GM19395 (cell line): ENCODE results near the gene GSE1.
A peak's percentile ranks its signal among the peaks of the same experiment; 100 is the strongest.

Experiments used
- ATAC-seq: cut with Tn5 transposase; IDR thresholded peaks from one replicate; pipeline ENCODE4 v1.9.1; 2021; ENCODE audit warnings: mild to moderate bottlenecking, moderate library complexity; ENCODE audit not compliant: unreplicated experiment

The GSE1 gene

DNA sequence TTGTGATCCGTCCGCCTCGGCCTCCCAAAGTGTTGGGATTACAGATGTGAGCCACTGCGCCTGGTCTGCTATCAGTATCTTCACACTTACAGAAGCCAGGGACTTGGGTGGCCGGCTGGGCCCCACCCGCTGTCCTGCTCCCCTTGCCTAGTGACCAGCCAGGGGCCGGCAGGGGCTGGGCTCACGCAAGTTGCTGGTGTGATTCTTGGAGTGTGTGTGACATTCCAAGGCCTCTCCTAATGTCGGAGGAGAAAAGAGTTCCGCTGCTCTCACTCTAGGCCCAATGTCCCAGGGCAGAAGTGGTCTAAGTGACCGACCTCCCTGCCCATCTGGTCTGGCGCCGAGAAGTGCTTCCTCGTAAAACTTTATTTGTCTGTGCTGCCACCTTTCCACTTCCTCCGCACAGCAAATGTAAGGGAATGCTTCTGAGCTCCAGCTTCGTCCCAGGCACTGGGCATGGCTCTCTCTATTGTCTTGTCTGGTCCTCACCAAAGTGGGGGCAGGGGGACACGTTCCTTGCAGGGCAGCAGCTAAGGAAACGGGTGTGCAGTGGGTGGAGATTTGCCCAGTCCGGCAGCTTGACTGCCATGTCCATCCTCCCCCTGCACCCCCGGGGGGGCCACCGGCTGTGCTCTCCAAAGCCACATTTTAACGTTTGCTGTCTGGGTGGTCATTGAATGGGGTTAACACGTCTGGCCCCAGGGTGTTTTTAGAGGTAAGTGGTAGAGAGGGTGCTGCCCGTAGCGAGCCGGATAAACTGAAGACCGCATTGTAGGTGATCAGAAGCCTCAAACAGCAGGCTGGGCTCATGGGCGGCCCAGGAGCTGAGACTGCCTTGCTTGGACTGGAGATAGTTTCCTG lies 7.8 kb upstream of the GSE1 start:
- no peak for ATAC-seq

DNA sequence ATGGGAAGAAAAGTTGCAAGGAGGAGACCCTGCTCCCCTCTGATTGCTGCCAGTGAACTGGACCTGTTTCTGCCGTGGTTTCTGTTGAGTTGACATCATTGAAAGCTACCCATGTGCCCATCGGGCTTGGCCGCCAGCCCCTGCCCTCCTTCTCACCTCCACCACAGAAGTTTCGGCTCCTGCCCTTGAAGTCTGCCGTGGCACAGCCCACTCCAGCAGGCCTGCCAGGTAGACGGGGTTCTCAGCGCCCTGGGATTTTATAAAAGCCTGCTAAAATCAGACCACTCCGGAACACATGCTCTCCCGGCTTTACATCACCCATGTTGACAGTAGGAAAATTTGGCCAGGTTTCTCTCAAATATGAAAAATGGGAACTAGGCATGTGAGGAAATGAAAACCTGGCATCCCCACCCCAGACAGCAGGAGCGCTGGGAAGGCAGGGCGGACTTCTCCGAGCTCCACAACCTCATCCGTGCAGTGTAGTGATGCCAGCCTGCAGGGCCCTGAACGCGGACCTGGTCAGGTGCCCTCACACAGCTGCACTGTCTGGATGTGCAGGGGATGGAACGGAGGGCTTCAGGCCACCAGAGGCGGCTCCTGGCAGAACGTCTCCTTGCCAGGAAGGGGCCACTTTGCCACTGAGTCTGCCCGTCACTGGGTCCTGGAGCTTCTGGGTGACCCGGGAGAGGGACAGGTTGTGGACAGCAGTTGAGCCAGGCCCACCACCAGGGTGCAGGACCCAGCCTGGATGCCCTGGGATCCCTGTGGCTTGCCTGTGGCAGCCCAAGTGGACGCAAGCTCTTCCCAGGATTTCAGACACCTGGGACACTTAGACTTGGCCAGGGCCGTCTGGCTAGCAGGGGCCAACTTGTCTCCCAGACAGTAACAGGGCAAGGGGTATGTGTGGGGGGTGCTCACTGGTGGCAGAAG lies 6.9 kb upstream of the GSE1 start:
- ATAC-seq: no peak

DNA sequence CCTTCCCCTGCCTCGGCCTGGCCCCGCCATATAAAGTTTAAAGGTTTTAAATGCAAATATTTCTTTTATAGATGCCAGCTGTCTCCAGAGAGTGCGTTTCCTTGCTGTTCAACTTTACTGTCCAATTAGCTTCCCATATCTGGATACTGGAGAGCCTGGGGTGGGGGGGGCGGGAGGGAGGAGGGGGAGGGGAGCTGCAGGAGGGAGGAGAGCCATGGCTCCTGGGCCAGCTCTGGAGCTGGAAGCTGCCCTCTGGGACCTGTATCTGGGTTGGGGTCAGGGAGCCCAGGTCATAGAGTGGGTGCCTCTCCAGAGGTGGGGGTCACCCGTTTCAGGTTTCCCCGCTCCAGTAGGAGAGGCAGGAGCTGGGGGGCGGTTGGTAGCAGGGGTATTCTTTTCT lies 6.2 kb upstream of the GSE1 start:
- no peak for ATAC-seq

DNA sequence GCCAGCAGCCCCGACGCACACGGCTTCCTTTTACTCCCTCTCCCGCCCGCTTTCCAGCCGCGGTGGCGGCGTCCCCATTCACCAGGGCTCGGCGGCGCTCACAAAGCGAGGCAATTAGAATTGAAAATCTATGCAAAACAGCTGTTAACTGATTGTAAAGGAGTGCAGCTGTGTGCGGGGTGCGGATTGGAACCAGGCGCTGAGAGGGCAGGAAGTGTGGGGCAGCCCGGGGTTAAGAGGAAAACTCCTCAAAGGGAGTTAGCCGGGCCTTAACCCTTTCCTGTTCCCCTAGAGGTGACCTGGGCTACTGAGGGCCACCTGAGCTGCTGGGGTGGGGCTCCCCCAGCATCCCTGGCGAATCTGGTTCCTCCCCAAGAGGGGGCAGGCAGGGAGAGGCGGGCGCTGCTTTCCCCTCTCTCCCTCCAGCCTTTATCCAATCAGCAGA lies 5.8 kb upstream of the GSE1 start:
- no peak for ATAC-seq

DNA sequence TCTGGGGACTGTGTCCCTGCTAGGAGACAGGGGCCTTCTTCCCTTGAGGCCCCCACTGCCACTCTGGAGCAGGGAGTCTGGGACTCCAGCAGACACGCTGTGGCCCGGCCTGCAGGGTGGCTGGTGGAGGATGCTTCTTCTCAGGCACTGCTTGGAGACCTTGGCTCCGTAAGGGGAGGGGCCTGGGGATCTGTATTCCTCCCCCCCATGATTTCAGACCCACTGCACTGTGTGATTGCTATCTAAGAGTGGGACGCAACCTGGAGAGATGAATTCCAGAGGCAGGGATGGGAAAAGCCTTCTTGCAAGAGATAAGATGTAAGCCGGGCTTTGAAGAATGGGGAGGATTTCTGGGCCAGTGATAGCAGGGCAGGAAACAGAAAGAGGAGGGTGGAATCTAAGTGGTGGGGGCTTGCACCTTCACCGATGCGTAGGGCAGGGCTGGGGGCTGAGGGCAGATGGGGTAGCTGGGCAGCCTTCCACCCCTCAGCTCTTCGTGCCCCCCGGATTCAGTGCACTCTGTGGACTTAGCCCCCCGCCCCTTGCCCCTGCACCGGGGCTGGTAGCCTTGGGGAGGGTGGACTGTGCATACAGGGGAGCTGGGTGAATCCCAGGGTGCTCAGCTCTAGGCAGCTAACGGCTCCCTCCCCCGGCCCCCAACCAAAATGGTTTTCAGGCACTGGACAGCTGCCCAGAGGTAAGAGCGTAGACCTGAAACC lies 5.2 kb upstream of the GSE1 start:
- no peak for ATAC-seq

DNA sequence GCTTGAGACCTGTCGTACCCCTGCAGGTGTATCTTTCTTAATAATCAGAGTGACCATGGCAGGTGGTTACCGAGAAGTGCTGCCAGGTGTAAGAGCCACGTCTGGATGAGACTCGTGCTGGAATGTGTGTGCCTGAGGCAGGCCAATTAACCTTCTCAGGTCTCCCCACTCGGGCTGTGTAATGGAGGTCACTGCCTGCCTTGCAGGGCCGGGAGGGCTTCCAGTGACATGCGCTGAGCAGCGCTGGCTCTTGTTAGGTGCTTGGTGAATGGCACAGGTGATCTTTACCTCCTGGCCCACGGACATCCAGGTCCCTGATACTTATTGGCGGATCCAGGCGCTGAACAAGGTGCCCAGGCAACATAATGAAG lies 4.6 kb upstream of the GSE1 start:
- no peak for ATAC-seq

DNA sequence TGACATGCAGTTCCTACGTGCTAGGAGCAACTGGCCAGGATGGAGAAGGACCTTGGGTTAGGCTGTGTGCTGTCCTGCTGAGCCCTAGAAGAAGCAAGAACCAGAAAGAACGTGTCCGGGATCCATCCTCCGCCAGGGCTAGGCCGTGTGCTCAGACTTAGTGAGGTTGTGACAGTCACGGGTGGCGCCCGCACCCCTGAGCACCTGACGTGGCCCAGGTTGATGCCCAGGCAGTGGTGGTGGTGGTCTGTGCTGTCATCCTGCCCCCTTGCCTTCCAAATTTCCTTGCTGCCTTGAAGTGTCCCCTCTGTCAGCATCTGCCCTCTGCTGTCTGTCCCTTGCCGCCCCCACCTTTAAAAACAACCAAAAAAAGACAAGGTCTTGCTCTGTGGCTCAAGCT lies 4.2 kb upstream of the GSE1 start:
- ATAC-seq: no peak

DNA sequence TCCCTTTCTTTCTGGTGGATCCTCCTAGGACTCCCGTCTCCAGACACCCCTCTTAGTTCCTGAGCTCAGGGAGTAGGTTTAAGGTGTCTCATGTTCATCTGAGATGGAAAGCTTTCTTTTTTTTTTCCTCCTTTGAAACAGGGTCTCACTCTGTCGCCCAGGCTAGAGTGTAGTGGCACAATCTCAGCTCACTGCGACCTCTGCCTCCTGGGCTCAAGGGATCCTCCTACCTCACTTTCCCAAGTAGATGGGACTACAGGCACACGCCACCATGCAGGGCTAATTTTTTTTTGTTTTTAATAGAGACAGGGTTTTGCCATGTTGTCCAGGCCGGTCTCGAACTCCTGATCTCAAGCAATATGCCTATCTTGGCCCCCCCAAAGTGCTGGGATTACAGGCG lies 3.6 kb upstream of the GSE1 start:
- no peak for ATAC-seq

DNA sequence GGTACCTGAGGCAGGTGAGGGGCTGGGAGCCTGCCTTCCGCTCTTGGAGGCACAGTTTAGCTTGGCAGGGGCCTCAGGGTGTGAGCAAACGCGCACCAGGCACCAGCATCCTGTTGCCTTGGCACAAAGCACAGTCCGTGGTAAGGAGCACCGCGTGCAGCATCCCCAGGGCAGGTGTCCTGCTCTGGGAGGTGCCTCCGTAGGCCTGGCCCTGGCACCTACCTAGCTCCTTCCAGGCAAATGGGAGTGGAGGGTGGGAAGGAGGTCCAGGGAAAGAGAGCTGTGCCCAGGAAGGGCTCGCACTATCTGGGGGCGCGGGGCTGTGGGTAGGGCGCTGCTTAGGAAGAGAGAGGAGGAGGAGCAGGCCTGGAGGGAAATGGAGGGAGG lies 3.1 kb upstream of the GSE1 start:
- ATAC-seq: no peak

DNA sequence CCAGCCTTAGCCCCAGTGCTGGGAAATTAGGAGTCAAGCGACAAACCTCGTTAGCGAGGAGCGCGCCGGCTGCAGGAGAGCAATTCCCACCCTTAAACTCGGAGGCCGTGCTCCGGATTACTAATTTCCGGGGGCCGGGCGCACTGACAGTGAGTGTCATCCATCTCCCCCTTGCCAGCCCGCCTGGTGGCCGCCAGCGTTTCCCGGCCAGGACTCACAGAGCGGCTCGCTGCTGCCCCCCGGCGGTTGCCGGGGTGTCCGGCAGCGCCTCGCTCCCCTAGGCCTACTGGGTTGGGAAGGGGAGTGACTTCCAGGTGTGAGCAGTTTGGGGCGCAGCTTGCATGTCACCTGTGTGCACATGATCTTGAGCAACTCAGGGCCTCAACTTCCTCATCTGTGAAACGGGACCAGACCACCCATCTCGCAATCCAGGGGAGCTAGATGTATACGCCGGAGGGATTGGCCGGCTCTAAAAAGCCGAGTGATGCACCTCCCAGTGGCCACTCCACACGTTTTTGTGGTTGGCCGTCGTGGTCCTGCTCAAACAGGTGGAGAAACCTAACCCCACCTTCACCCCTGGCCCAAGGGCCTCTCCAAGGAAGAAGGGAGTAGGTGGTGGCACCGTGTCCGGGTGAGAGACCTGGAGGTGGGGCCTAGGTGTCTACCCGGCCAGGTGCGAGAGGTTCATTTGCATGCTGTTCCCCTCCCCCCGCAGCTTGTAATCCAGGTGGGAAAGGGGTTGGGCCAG lies 2.5 kb upstream of the GSE1 start:
- peak; percentile 40 for ATAC-seq

DNA sequence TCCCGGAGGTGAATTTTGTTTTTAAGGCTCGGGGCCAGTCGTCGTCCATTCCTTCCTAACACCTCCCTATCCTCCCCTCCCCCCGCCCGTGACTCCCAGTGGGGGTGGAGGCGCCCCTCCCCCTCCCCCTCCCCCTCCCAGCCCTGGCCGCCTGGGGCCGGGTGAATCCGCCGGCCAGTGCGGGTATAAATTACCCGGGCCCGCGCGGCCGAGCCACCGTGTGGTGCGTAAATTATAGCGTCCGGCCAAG lies 2.0 kb upstream of the GSE1 start:
- no peak for ATAC-seq

DNA sequence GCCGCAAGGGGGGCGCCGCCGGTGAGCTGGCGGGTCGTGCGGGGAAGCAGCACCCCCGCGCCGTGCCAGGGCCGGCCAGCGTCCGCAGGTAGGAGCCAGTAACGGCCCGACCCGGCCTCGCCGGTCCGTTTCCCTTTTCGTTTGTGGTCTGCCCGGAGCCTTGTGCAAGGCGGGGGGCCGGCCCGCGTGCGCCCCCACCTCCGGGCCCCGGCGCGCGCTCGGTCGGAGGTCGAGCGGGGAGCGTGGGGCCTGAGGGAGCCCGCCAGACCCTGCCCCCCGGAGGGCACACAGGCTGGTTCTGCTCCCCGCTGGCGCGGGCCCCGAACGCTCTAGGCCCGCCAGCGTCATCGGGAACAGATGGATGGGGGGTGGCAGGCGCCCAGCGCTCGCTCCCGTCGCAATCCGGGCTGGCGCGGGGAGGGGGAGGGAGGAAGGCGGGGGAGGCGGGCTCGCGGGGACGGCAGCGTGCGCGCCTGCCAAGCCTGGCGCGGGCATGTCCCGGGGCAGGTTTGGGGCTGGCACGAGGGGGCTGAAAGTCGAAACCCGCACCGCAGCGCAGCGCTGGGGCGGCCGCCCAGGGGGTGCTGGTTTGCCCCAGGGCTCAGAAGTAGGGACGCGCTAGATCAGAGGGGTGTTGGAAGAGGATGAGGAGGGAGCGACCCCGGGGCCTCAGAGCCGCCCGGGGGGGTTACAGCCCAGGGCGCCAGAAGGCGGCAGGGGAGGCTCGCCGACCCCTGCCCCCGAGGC lies 1.5 kb upstream of the GSE1 start:
- ATAC-seq: no peak

DNA sequence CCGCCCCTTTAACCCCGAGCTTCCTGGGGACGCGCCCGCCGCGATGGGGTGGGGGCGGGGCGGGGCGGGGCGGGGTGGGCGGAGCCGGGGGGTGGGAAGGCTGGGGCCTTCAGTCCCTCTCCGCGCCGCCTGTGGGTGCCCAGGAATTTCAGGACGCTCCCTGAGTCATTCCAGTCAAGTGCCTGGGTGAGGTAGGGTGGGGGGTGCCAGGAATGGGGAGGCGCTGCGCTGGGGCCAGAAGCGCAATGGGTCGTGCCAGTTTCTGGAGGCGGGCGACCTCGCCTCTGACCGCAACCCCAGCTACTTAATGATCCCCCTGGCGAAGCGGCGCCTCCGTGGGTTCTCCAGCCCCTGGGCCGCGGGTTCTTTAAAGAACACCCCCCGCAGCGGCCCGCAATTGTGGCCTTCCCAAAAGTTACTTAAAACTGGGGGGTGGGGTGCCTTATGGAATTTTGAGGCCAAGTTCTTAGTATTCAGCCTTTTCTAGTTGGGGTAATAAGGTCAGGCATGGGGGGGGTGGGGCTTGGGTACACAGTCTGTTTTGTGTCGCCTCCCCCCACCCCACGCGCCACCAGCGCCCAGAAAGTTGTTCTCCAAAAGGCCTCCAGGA lies 826 bp upstream of the GSE1 start:
- ATAC-seq: no peak

DNA sequence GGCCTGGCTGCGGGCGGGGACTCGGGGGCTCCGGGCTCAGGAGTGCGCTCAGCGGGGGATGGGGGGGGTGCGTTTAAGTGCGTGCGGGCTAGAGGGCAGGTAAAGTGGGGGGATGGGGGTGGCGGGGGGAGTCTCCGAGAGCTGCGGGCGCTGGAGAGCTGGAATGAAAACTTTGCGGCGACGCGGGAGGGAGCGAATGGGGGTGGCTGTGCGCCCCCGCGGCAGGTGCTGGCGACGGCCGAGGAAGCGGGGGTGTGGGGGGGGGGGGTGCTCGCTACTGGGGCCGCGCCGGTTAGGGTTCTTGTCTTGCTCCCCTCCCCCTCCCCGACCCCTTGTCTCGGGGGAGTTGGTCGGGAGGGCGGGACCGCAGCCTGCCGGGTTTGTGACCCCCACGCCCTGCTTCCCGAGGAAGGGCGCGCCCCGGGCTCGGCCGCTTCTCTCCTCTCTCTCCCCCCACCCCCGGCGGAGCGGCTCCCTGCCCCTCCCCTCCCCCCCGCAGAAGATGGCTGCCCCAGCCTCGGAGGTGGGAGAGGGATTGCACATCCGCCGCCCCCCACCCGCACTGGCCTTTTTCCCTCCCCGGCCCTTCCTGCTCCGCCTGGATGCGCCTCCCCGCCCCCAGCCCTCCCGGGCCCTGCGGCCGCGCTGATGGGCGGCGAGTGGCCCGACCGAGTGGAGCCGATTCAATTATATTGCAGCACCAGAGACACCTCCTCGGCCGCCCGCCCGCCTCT lies 649 bp downstream of the GSE1 start:
- no peak for ATAC-seq

DNA sequence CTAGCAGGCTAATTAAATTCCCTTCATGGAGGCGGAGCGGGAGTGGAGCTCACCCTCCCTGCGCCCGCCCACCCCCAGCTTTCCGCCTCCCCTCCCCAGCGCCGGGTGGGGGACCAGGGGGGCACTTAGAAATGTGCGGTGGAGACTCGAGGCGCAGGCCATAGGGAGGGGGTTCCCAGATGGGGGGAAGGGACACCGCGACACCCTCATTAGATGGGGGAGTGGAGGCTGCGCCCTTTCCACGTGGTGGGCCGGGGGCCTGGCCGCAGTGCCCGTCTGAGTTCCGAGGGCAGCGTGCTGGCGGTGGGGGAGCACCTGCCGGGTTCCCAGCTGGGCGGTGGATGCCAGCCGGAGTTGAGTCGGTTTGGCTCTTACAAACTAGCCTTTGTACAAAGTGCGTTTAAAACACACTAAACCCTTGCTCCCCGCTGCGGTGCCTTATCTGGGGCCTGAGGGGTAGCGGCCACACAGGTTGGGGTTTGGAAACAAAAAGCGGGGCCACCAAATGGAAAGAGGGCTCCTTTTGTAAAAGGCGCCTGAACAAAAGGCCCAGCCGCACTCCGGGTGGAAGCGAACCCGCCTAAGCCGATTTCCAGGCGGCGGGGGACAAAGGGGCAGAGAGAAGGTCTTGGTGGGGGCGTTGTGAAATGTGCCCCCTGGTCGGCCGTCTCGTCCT lies 1.4 kb downstream of the GSE1 start:
- no peak for ATAC-seq

DNA sequence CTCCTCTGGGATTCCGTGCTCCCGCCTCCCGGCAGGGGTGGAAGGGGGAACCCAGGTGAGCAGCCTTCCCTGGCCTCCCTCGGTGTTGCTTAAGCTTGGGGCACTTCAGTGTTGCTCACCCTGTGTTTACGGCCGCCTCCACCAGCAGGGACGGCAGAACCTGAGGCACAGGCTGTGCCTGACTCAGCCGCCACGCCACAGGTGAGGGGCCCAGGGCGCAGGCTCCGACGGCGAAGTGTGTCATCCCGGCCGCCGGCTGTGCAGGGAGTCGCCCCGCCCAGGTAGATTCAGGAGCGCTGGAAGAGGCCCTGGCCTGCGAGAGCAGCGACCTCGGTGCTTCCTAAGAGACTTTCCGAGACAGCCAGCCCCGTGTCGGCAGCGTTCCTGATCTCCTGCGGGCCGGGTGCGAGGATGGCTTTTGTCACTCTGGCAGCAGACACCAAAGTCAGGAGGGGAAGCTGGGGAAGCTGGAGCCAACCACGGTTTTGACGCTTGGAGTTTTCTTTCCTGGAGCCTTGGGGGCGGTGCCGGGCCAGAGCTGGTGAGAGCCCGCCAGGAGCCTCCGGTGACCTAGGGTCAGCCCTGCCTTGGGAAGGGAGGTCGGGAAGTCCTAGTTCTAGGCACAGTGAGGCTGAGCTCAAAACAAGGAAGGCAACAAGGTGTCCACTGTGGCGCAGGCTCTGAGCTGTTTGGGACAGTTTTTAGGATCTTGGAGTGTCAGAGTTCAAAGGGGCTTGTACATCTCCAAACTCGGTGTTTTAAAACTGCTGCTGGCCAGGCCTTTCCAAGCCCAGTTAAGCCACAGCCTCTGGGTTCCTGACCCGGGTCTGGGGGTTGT lies 2.1 kb downstream of the GSE1 start:
- no peak for ATAC-seq

DNA sequence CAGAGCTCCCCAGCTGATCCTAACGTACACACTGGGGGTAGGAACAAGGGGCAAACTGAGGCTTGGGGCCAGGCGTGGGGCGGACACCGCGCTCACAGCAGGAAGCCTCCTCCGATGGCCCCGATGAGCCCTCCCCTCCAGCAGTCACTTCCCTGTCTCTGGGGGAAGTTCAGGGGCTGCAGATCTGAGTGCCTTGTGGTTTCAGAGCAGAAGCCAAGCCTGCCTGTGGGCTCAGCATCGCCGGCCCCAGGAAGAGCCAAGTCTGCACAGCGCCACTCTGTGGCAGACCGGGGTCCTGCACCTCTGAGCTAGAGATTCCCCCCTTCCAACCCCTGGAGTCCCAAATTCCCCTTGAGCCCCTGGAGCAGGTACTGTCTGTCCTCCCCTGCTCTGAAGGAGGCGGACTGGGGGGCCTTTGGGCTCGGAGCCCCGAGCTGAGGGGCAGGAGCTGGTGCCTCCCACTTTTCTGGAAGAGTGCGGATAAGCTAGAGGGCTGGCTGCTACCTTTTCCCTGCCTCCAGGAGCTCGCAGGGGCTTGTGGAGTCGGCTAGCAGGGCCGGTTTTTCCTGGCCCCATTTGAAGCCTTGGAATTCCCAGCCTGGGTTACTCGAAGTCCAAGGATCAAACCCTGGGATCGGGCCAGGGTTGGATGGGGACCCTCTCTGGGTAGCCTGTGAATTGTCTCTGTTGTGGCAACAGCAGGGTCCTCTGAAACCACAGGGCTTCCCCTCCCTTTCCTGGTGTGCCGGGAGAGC lies 2.9 kb downstream of the GSE1 start:
- ATAC-seq: peak; percentile 48
